Activated naive CD8-positive, alpha-beta T cell (primary cell): ENCODE results near the gene FAM114A2.
"Not testable (repeated sequence)": the region's sequence is repeated elsewhere in the genome, so short reads cannot be mapped to it uniquely, and the experiment has no call there.

Source experiments
- H3K27ac Mint-ChIP-seq: one replicate; pipeline ENCODE4 v1.8.0; 2021; ENCODE audit warnings: mixed read lengths
- H3K27me3 Mint-ChIP-seq: one replicate; pipeline ENCODE4 v1.8.0; 2021; ENCODE audit warnings: mixed read lengths
- H3K36me3 Mint-ChIP-seq: one replicate; pipeline ENCODE4 v1.8.0; 2021; ENCODE audit warnings: mixed read lengths
- H3K4me1 Mint-ChIP-seq: one replicate; pipeline ENCODE4 v1.8.0; 2021; ENCODE audit warnings: low read depth, mixed read lengths
- H3K4me3 Mint-ChIP-seq: one replicate; pipeline ENCODE4 v1.8.0; 2021; ENCODE audit warnings: mild to moderate bottlenecking, mixed read lengths
- H3K9me3 Mint-ChIP-seq: one replicate; pipeline ENCODE4 v1.8.0; 2021; ENCODE audit warnings: low read depth, mixed read lengths

Gene FAM114A2

DNA sequence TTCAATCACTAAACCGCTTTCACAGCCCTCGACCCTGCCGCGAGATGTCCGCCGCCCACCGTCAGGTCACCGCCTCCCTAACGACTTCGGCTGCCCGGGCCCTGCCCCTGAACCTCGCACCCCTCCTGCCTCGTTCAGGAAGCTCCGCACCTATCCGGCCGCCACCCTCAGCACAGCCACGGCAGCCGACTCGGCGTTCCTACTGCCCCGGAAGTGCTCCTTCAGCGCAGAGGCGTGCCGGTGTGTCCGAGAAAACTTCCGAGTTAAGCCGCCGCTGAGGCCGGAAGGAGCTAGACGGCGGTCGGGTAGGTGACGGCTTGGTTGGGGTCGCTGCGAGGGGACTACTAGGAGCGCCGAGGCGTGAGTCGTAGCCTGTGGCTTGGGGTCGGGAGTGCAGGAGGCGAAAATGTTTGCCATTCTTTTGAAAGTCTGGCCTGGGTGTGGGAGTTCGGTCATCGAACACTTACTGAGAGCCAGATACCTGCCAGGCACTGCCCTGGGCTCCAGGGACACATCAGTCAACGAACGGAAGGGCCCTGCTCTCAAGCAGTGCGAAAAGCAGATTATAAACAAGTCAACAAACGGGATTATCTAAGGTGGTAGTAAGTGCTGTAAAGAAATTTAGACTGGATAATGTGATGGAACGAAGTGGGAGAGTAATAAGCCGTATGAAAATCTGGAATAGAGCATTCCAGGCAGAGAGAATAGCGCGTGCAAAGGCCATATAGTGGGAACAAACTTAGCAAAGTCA, at the start of gene FAM114A2, which contains the start of gene MFAP3:
TSS of gene FAM114A2 (minus strand) at position 204 of the 751 bp plus-strand sequence. CDS start 3,957 bp downstream, outside the sequence.
TSS of gene MFAP3 (plus strand) at position 261 of the 751 bp plus-strand sequence. CDS start 10,756 bp downstream, outside the sequence.
- Mint-ChIP-seq H3K4me1 (peaks cover 64% of the 10 kb centered on the region), H3K27ac (peak within 1 kb of the TSS; percentile 88), H3K9me3 (no peaks in the 10 kb centered on the region), H3K27me3 (no peaks in the 10 kb centered on the region), H3K4me3 (peak within 1 kb of the TSS; percentile 93), H3K36me3 (peaks cover 4% of the 10 kb centered on the region)

DNA sequence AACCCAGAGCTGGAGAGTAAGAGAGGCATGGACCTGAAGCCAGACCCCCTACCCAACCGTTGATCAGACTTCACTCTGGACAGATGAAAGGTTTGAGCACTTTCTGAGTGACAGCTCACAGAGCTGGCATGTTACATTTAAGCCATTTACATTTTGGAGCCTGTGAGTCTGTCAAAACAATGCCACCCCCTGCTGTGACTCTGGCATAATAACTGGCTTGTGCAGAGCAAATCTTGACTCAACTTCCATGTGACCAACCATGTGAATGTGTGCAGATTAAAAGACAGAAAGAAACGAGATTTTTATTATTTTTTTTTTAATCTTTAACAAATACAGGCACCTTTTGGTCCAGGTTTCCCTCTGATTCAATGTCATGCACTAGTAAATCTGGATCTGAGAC, 48.5 kb upstream of the FAM114A2 start:
- peaks cover 4% of the 10 kb centered on the region for H3K4me1 Mint-ChIP-seq
- H3K9me3 Mint-ChIP-seq: no peaks in the 10 kb centered on the region
- no peak overlapping the region for H3K27ac Mint-ChIP-seq
- H3K27me3 Mint-ChIP-seq: peaks cover 4% of the 10 kb centered on the region
- peaks cover 2% of the 10 kb centered on the region for H3K36me3 Mint-ChIP-seq
- H3K4me3 Mint-ChIP-seq: no peak overlapping the region

DNA sequence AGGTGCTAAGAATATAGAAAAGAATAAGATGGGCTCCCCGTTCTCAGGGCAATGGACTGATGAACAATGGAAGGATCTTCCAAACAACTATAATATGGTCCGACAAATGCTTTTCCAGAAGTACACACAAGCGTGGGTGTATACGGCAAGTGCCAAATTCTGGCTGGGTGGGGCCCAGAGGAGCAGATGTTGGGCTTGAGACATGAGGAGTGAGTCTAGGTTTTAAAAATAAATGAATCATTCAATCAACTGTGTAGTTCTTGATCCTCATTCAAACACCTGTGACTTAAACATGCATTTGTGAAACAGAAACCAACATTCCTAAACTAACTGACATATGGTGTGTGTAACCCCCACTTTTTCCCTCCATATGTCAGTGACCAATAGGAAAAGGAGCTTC, 47.9 kb upstream of the FAM114A2 start:
- peaks cover 3% of the 10 kb centered on the region for H3K27me3 Mint-ChIP-seq
- no peak overlapping the region for H3K27ac Mint-ChIP-seq
- peaks cover 4% of the 10 kb centered on the region for H3K4me1 Mint-ChIP-seq
- H3K36me3 Mint-ChIP-seq: peaks cover 2% of the 10 kb centered on the region
- H3K4me3 Mint-ChIP-seq: no peak overlapping the region
- H3K9me3 Mint-ChIP-seq: no peaks in the 10 kb centered on the region

DNA sequence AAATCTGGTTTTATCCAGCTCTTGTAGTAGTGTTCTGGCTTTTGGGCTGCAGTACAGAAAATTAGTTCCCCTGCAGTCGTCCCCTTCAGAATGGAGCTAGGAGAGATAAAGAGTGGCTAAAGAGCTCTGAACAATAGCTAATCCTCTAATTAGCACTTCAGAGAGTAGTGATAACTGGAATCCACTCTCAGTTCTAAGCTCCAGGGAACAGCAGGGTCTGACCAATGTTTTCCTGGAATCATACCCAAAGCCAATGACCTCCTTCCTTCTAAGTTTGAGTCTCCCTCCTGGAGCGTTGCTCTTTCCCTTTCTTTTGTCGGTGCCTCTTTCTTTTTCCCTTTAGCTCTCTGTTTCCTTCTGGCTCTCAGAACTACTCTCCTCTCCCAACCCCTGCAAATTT, 47.4 kb upstream of the FAM114A2 start:
- H3K27ac Mint-ChIP-seq: no peak overlapping the region
- no peak overlapping the region for H3K4me3 Mint-ChIP-seq
- H3K27me3 Mint-ChIP-seq: peaks cover 2% of the 10 kb centered on the region
- H3K4me1 Mint-ChIP-seq: peaks cover 4% of the 10 kb centered on the region
- H3K36me3 Mint-ChIP-seq: peaks cover 2% of the 10 kb centered on the region
- no peaks in the 10 kb centered on the region for H3K9me3 Mint-ChIP-seq

DNA sequence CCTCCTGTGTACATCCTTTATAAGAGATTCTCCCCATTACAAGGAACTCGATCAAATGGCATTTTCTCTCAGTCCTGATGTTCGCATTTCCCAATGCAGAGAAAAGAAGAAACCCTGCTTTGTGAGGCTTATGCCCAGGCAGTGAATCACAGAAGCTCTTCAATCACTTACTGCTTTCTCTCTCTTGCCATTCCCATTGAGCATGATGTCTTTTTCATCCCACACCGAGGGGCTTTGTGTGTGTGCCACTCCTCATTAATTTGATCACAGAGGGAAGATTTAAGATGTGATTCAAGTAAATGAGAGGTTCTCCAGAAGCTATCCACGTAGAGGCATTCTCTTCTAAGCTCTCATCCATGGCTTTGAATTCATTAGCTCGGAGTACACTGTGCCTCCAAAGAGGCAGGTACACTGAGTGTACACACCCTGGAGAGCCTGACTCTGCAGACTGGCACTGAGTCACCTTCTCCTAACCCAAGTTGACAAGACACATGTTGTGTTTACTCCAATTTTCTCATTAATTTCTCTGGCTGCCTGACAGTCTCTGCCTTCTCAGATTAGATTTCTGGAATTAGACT, 45.4 kb upstream of the FAM114A2 start:
- Mint-ChIP-seq H3K27me3 (no peaks in the 10 kb centered on the region), H3K36me3 (peaks cover 2% of the 10 kb centered on the region), H3K9me3 (no peaks in the 10 kb centered on the region), H3K27ac (no peak overlapping the region), H3K4me1 (peaks cover 4% of the 10 kb centered on the region), H3K4me3 (no peak overlapping the region)

DNA sequence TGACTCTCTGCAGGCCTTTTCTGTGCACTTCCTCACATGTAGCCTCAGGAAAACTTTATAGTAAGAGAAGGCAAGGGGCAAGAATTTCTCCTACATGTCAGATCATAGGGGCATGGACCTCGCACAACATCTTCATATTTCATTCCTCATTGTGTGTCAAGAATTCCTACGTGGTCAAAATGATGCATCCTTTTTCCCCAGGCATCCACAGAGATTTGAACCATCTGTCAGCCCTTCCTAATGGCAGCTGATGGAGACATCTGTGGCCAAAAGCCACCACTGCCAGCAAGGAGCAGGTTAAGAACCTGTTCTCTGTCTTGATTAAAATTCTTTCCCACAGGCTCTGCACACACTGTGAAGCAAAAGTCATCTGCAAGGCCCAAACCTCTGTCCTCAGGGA, 42.5 kb upstream of the FAM114A2 start:
- no peak overlapping the region for H3K27ac Mint-ChIP-seq
- H3K36me3 Mint-ChIP-seq: peaks cover 2% of the 10 kb centered on the region
- H3K27me3 Mint-ChIP-seq: no peaks in the 10 kb centered on the region
- no peak overlapping the region for H3K4me3 Mint-ChIP-seq
- H3K4me1 Mint-ChIP-seq: peaks cover 14% of the 10 kb centered on the region
- no peaks in the 10 kb centered on the region for H3K9me3 Mint-ChIP-seq

- Mint-ChIP-seq H3K4me3 (no peak overlapping the region), H3K27me3 (no peaks in the 10 kb centered on the region), H3K4me1 (peaks cover 20% of the 10 kb centered on the region), H3K9me3 (no peaks in the 10 kb centered on the region), H3K36me3 (no peaks in the 10 kb centered on the region), H3K27ac (no peak overlapping the region)
Observed at GRCh38 chr5:154078272-154078671, 39.6 kb upstream of the FAM114A2 start.

GRCh38 chr5:154077696-154078095, 39.0 kb upstream of the FAM114A2 start:
- Mint-ChIP-seq H3K27me3 (no peaks in the 10 kb centered on the region), H3K27ac (no peak overlapping the region), H3K9me3 (no peaks in the 10 kb centered on the region), H3K4me1 (peaks cover 20% of the 10 kb centered on the region), H3K4me3 (no peak overlapping the region), H3K36me3 (no peaks in the 10 kb centered on the region)

GRCh38 chr5:154076240-154076922, 37.7 kb upstream of the FAM114A2 start:
- H3K9me3 Mint-ChIP-seq: no peaks in the 10 kb centered on the region
- no peak overlapping the region for H3K4me3 Mint-ChIP-seq
- no peaks in the 10 kb centered on the region for H3K27me3 Mint-ChIP-seq
- H3K4me1 Mint-ChIP-seq: peaks cover 25% of the 10 kb centered on the region
- peak overlapping the region; percentile 41 for H3K27ac Mint-ChIP-seq
- no peaks in the 10 kb centered on the region for H3K36me3 Mint-ChIP-seq

- Mint-ChIP-seq H3K27ac (peak overlapping the region; percentile 30), H3K27me3 (no peaks in the 10 kb centered on the region), H3K9me3 (no peaks in the 10 kb centered on the region), H3K4me3 (no peak overlapping the region), H3K36me3 (no peaks in the 10 kb centered on the region), H3K4me1 (peaks cover 25% of the 10 kb centered on the region)
Observed at GRCh38 chr5:154072414-154073171, 33.9 kb upstream of the FAM114A2 start.

GRCh38 chr5:154071799-154072413, 33.2 kb upstream of the FAM114A2 start:
- Mint-ChIP-seq H3K4me3 (no peak overlapping the region), H3K4me1 (peaks cover 20% of the 10 kb centered on the region), H3K9me3 (no peaks in the 10 kb centered on the region), H3K36me3 (no peaks in the 10 kb centered on the region), H3K27me3 (no peaks in the 10 kb centered on the region), H3K27ac (peak overlapping the region; percentile 30)

- not testable (repeated sequence) for H3K4me1 Mint-ChIP-seq, H3K27ac Mint-ChIP-seq
Observed at GRCh38 chr5:154069854-154070253, 31.1 kb upstream of the FAM114A2 start.

DNA sequence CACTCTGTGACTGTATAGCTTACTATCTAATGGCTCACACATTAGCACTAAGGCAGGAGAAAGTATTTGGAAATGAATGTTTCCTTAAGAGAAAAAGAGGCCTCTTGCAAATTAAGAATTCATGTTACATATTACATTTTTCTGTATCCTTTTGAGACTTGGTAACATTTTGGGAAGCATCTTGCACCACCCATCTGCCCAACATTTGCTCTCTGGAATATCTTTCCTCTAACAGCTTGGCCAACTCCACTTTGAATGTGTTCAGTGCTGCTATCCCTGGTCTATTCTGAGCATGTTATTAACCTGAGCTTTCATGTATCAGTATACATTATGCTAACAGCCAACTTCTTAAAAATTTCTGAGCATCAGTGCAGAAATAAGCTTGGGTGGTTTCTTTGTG, 27.3 kb upstream of the FAM114A2 start:
- Mint-ChIP-seq H3K4me1 (no peaks in the 10 kb centered on the region), H3K9me3 (no peaks in the 10 kb centered on the region), H3K4me3 (no peak overlapping the region), H3K27ac (no peak overlapping the region), H3K27me3 (no peaks in the 10 kb centered on the region), H3K36me3 (peaks cover 3% of the 10 kb centered on the region)

More at GRCh38 chr5:154069854-154070253, 31.1 kb upstream of the FAM114A2 start:
- H3K9me3 Mint-ChIP-seq, H3K27me3 Mint-ChIP-seq, H3K36me3 Mint-ChIP-seq, H3K4me3 Mint-ChIP-seq: not testable (repeated sequence)

DNA sequence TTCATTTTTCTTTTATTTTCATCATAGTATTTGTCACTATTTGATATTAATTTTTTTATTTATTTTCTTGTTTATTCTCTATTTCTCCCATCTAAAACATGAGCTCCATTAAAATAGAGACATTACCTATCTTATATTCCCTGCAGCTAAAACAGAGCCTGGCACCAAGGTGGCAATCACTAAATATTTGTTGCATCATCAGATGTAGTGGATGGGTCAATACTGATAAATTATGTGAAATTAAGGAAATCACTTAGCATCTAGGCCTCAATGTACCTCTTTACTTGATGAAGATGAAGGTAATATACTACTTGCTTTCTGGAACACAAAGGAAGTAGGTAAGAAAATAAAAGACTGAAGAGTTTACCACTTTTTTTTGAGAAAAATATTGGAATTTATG, 24.7 kb upstream of the FAM114A2 start:
- peaks cover 14% of the 10 kb centered on the region for H3K4me1 Mint-ChIP-seq
- H3K36me3 Mint-ChIP-seq: peaks cover 5% of the 10 kb centered on the region
- no peaks in the 10 kb centered on the region for H3K27me3 Mint-ChIP-seq
- H3K27ac Mint-ChIP-seq: no peak overlapping the region
- no peaks in the 10 kb centered on the region for H3K9me3 Mint-ChIP-seq
- no peak overlapping the region for H3K4me3 Mint-ChIP-seq
